OCI-LY1 (cell line): ENCODE measurements around the gene KRTAP9-8.
"Not testable (repeated sequence)": the region's sequence is repeated elsewhere in the genome, so short reads cannot be mapped to it uniquely, and the experiment has no call there.

Source experiments
- EZH2 ChIP-seq: fragments of 200-600 bp; sonication (generic), shearing (Covaris generic); IDR thresholded peaks from 2 replicates; pipeline ENCODE4 v1.8.0; 2017; ENCODE audit warnings: borderline replicate concordance, mixed run types, mild to moderate bottlenecking, antibody characterized with exemption, low read length, moderate library complexity, mixed read lengths
- TF ChIP-seq, protein P1 (sequence below): fragments of 200-600 bp; sonication (generic), shearing (Covaris generic); IDR thresholded peaks from 2 replicates; pipeline ENCODE4 v1.5.1; 2017; ENCODE audit warnings: mild to moderate bottlenecking, antibody characterized with exemption, low read length, moderate library complexity, mixed read lengths

DNA sequence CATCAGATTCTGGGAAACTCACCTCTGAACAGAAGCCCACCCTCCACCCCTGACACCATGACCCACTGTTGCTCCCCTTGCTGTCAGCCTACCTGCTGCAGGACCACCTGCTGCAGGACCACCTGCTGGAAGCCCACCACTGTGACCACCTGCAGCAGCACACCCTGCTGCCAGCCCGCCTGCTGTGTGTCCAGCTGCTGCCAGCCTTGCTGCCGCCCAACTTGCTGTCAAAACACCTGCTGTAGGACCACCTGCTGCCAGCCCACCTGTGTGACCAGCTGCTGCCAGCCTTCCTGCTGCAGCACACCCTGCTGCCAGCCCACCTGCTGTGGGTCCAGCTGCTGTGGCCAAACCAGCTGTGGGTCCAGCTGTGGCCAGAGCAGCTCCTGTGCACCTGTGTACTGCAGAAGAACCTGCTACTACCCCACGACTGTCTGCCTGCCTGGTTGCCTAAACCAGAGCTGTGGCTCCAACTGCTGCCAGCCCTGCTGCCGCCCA, 11.2 kb upstream of the KRTAP9-8 start, which contains the start of gene KRTAP9-2:
- TF ChIP-seq, protein P1, sequence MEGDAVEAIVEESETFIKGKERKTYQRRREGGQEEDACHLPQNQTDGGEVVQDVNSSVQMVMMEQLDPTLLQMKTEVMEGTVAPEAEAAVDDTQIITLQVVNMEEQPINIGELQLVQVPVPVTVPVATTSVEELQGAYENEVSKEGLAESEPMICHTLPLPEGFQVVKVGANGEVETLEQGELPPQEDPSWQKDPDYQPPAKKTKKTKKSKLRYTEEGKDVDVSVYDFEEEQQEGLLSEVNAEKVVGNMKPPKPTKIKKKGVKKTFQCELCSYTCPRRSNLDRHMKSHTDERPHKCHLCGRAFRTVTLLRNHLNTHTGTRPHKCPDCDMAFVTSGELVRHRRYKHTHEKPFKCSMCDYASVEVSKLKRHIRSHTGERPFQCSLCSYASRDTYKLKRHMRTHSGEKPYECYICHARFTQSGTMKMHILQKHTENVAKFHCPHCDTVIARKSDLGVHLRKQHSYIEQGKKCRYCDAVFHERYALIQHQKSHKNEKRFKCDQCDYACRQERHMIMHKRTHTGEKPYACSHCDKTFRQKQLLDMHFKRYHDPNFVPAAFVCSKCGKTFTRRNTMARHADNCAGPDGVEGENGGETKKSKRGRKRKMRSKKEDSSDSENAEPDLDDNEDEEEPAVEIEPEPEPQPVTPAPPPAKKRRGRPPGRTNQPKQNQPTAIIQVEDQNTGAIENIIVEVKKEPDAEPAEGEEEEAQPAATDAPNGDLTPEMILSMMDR = not testable (repeated sequence)
- not testable (repeated sequence) for TF ChIP-seq EZH2
